ENCODE results near the gene GRID2. TPM values are rescaled to one million over a fixed set of nuclear protein-coding genes. Genes with fewer than 3 reads are reported as not detected.

GRID2 gene
- polyA plus RNA-seq, 1 of the 3 experiments (the other 2 are of a cell fraction) = not detected

GRCh38 chr4:93791570-93792195 is 1487.9 kb downstream of the GRID2 start:
- no peaks in the 10 kb centered on the region for H3K4me1 ChIP-seq (ENCODE audit: control insufficient read depth in 1 of 2, insufficient read depth in 2 of 2, low read depth in 1 of 2, low read length in 1 of 2)
- H2AFZ ChIP-seq (ENCODE audit: low read depth) = no peak overlapping the region
- no peak overlapping the region for H3K4me2 ChIP-seq
- H3F3A ChIP-seq (replicated peaks; ENCODE audit: insufficient read depth) = no peaks in the 10 kb centered on the region
- H3K27ac ChIP-seq (ENCODE audit: low read depth in 2 of 2, low read length in 1 of 2) = no peak overlapping the region
- no peaks in the 10 kb centered on the region for H3K9me2 ChIP-seq
- under 1% methylated on average over 3 of the region's 3 CpGs for WGBS (ENCODE audit: low lambda C conversion rate)
- peaks cover 7% of the 10 kb centered on the region for H3K27me3 ChIP-seq (ENCODE audit: insufficient read depth)
- H3K9me3 ChIP-seq = no peaks in the 10 kb centered on the region
- no peak overlapping the region; a peak in 1 of 4 replicates for H3K4me3 ChIP-seq (ENCODE audit: low read depth in 2 of 2, low read length in 1 of 2)
- no peaks in the 10 kb centered on the region for H3K79me2 ChIP-seq (ENCODE audit: insufficient read depth)
- no peaks in the 10 kb centered on the region for H4K20me1 ChIP-seq (ENCODE audit: insufficient read depth)
- DNase-seq = peak; percentile 59
- no peak overlapping the region for H3K9ac ChIP-seq
- ChIA-PET CTCF (interaction anchor here (0.5 to 4.9 kb wide), 31 partner anchors 9 to 616 kb away, joined by 3 to 81 read pairs (median 4); no protein-coding TSS in a partner anchor), POLR2A (no interaction called here)
- no peaks in the 10 kb centered on the region for H3K36me3 ChIP-seq (replicated peaks in 1 of 2; ENCODE audit: control insufficient read depth in 1 of 2, insufficient read depth in 2 of 2, low read length in 1 of 2)
- no peak for TF ChIP-seq GABPA (IDR thresholded peaks at IDR 0.05; ENCODE audit: low read depth)
- TF ChIP-seq NFIC (IDR thresholded peaks at IDR 0.05; ENCODE audit: borderline replicate concordance) = no peak
- TF ChIP-seq PBX3 (IDR thresholded peaks at IDR 0.05) = no peak
- TF ChIP-seq RAD21 (IDR thresholded peaks at IDR 0.05; ENCODE audit: low read length) = peak; percentile 95
- TF ChIP-seq SMC3 (IDR thresholded peaks at IDR 0.05; ENCODE audit: low read depth, low read length) = peak; percentile 63; the same call in 1 of the 2 replicates
- TF ChIP-seq CTCF (IDR thresholded peaks at IDR 0.05) = peak; percentile 93
- TF ChIP-seq EP300 (IDR thresholded peaks at IDR 0.05; ENCODE audit: borderline replicate concordance in 1 of 2, low read depth in 1 of 2, low read length in 1 of 2) = no peak
- no peak for TF ChIP-seq SIN3A (IDR thresholded peaks at IDR 0.05; ENCODE audit: borderline replicate concordance, low read depth, low read length)
- no peak for TF ChIP-seq USF1 (IDR thresholded peaks at IDR 0.05; ENCODE audit: borderline replicate concordance, low read depth)
- TF ChIP-seq RCOR1 (IDR thresholded peaks at IDR 0.05; ENCODE audit: low read length) = no peak
- no peak for TF ChIP-seq FOSL2 (IDR thresholded peaks at IDR 0.05; ENCODE audit: borderline replicate concordance, low read depth)
- no peak for TF ChIP-seq POLR2AphosphoS5 (IDR thresholded peaks at IDR 0.05; ENCODE audit: low read depth, low read length)
- TF ChIP-seq FOXM1 (IDR thresholded peaks at IDR 0.05; ENCODE audit: low read depth) = no peak
- no peak for TF ChIP-seq USF2 (IDR thresholded peaks at IDR 0.05; ENCODE audit: borderline replicate concordance, low read depth, low read length)
- no peak for TF ChIP-seq TAF1 (IDR thresholded peaks at IDR 0.05; ENCODE audit: borderline replicate concordance, low read depth, low read length)
- no peak for TF ChIP-seq NRF1 (IDR thresholded peaks at IDR 0.05; ENCODE audit: low read depth, low read length)
- TF ChIP-seq MXI1 (IDR thresholded peaks at IDR 0.05; ENCODE audit: low read depth, low read length) = no peak
- TF ChIP-seq RXRA (IDR thresholded peaks at IDR 0.05; ENCODE audit: borderline replicate concordance, low read depth) = no peak
- TF ChIP-seq MAX (IDR thresholded peaks at IDR 0.05; ENCODE audit: low read depth) = no peak
- no peak for TF ChIP-seq MEF2A (IDR thresholded peaks at IDR 0.05; ENCODE audit: borderline replicate concordance, low read depth)
- no peak for TF ChIP-seq TEAD4 (IDR thresholded peaks at IDR 0.05; ENCODE audit: borderline replicate concordance, insufficient read depth)
- no peak for TF ChIP-seq IRF3 (IDR thresholded peaks at IDR 0.05; ENCODE audit: low read depth, low read length)
- no peak for TF ChIP-seq FOXJ3 (CRISPR knock-in tag; IDR thresholded peaks at IDR 0.05)
- TF ChIP-seq REST (IDR thresholded peaks at IDR 0.05; ENCODE audit: low read depth, low read length) = no peak

Data from SK-N-SH (cell line).